RWPE2 (cell line): Measurements from ENCODE around the gene KIF15.

ENCODE experiments used
- ATAC-seq: fragments of 200-7000 bp; cut with Tn5 transposase; 3 replicates; pipeline ENCODE4 v1.9.1; 2021; ENCODE audit warnings: low read depth
- DNase-seq: peaks from one replicate; pipeline ENCODE4 v3.0.0-alpha.2; 2020; ENCODE audit warnings: low spot score
- H3K27ac ChIP-seq: fragments of 450-650 bp; 2 replicates; pipeline ENCODE4 v1.5.1; 2017; ENCODE audit warnings: mild to moderate bottlenecking; ENCODE audit not compliant: poor library complexity, severe bottlenecking
- H3K27me3 ChIP-seq: fragments of 250-450 bp; sonication (Bioruptor Pico); 2 replicates; pipeline ENCODE4 v1.5.1; 2021; ENCODE audit warnings: mild to moderate bottlenecking, moderate library complexity; ENCODE audit not compliant: insufficient read depth, poor library complexity, severe bottlenecking
- H3K36me3 ChIP-seq: fragments of 250-450 bp; sonication (Bioruptor Pico); 2 replicates; pipeline ENCODE4 v1.5.1; 2020; ENCODE audit warnings: low read depth, mild to moderate bottlenecking, moderate library complexity
- H3K4me1 ChIP-seq: fragments of 250-450 bp; sonication (Bioruptor Pico); 2 replicates; pipeline ENCODE4 v1.5.1; 2021; ENCODE audit warnings: mild to moderate bottlenecking, moderate library complexity; ENCODE audit not compliant: insufficient read depth, poor library complexity, severe bottlenecking
- H3K4me3 ChIP-seq: fragments of 250-450 bp; sonication (Bioruptor Pico); 2 replicates; pipeline ENCODE4 v1.5.1; 2021; ENCODE audit warnings: mild to moderate bottlenecking, moderate library complexity; ENCODE audit not compliant: severe bottlenecking
- H3K9me3 ChIP-seq: fragments of 250-450 bp; sonication (Bioruptor Pico); 2 replicates; pipeline ENCODE4 v1.5.1; 2021; ENCODE audit warnings: mild to moderate bottlenecking, moderate library complexity; ENCODE audit not compliant: severe bottlenecking
- TF ChIP-seq, protein P1 (sequence below): fragments of 450-650 bp; IDR thresholded peaks from one replicate; pipeline ENCODE4 v1.5.1; 2017; ENCODE audit warnings: mild to moderate bottlenecking, moderate library complexity; ENCODE audit not compliant: poor library complexity, severe bottlenecking

Gene KIF15

DNA sequence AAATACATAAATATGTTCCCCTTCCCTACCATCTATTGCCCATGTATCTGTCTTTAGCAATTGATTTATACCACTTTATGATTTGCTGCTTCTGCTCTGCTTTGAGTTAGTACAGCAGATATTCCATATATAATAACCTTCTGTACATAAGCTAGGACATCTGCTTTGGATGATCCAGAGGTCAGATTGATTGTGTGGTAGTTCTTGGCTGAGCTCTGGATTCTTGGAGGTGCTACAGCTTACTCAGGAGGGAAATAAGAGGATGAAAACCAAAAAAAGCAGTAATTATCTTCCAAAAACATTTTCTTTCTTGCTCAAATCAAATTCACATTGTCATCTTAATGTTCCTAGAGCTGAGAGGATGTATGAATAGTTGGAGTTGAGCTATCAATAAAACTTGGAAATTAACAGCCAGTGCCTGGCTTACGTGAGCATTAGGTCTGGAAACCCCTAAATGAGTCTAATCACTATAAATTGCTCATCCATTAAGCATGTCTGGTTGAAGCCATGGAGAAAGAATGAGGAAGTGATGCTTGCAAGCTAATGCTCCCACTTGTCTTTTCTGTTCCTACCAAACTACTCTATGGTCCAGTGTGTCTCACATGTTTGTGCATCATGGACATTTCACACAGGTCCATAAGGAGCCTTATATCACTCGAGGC is 63.8 kb downstream of the KIF15 start:
- ATAC-seq: 0 out of 3 replicates have a peak, but pooled peaks have one; percentile 38

GRCh38 chr3:44827196-44827595 is 65.6 kb downstream of the KIF15 start:
- H3K9me3 ChIP-seq: no peaks in the 10 kb centered on the region
- H3K4me3 ChIP-seq: no peak overlapping the region
- H3K36me3 ChIP-seq: peaks cover 72% of the 10 kb centered on the region
- DNase-seq (no peak), ATAC-seq (no peak)
- H3K4me1 ChIP-seq: no peaks in the 10 kb centered on the region
- H3K27me3 ChIP-seq: no peaks in the 10 kb centered on the region
- TF ChIP-seq, protein P1, sequence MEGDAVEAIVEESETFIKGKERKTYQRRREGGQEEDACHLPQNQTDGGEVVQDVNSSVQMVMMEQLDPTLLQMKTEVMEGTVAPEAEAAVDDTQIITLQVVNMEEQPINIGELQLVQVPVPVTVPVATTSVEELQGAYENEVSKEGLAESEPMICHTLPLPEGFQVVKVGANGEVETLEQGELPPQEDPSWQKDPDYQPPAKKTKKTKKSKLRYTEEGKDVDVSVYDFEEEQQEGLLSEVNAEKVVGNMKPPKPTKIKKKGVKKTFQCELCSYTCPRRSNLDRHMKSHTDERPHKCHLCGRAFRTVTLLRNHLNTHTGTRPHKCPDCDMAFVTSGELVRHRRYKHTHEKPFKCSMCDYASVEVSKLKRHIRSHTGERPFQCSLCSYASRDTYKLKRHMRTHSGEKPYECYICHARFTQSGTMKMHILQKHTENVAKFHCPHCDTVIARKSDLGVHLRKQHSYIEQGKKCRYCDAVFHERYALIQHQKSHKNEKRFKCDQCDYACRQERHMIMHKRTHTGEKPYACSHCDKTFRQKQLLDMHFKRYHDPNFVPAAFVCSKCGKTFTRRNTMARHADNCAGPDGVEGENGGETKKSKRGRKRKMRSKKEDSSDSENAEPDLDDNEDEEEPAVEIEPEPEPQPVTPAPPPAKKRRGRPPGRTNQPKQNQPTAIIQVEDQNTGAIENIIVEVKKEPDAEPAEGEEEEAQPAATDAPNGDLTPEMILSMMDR: no peak
- H3K27ac ChIP-seq: no peak overlapping the region

More for the DNA sequence above, 63.8 kb downstream of the KIF15 start:
- no peak for DNase-seq
- Histone ChIP-seq H3K36me3 (peaks cover 55% of the 10 kb centered on the region), H3K4me1 (no peaks in the 10 kb centered on the region), H3K27me3 (no peaks in the 10 kb centered on the region), H3K4me3 (no peak overlapping the region), H3K9me3 (no peaks in the 10 kb centered on the region), H3K27ac (no peak overlapping the region)
- TF ChIP-seq, protein P1: no peak

DNA sequence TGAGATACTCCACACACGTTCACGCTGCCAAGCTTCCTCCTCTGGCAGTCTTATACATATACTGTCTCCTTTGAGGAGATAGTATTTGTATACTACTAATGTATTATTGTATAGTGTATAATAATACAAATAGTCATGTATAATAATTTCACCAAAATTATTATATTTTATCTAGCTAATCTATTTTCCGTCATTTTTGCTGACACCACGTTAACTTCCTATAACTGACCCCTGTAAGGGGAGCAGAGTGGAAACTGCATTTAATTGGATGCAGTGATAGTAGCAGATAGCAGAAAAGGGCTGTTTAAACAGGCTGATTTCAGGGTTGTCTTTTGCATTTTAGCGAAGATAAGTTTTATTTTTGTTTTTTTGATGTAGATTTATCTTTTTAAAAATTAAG is 69.6 kb downstream of the KIF15 start:
- peaks cover 77% of the 10 kb centered on the region for H3K36me3 ChIP-seq
- no peak for ATAC-seq

GRCh38 chr3:44832032-44832431 is 70.4 kb downstream of the KIF15 start:
- Histone ChIP-seq H3K36me3 (peaks cover 77% of the 10 kb centered on the region), H3K9me3 (peaks cover 3% of the 10 kb centered on the region), H3K4me1 (no peaks in the 10 kb centered on the region), H3K27ac (no peak overlapping the region), H3K27me3 (no peaks in the 10 kb centered on the region), H3K4me3 (no peak overlapping the region)
- TF ChIP-seq, protein P1: no peak
- ATAC-seq (no peak), DNase-seq (no peak)

More for the DNA sequence above, 69.6 kb downstream of the KIF15 start:
- Histone ChIP-seq H3K4me1 (no peaks in the 10 kb centered on the region), H3K27me3 (no peaks in the 10 kb centered on the region), H3K9me3 (peaks cover 3% of the 10 kb centered on the region), H3K27ac (no peak overlapping the region), H3K4me3 (no peak overlapping the region)
- DNase-seq: no peak
- TF ChIP-seq, protein P1: no peak

DNA sequence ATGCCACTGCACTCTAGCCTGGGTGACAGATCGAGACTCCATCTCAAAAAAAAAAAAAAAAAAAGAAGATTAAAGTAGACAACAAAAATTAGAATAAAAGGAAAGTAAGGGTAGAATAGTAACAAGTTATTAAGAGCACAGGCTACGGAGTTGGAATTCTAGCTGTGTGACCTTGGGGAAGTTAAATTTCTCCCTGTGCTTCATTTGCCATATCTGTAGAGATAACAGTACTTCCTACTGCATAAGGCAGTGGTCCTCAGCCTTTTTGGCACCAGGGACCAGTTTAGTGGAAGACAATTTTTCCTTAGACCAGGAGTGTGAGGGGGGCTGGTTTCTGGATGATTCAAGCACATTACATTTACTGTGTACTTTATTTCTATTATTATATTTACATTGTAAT is 71.4 kb downstream of the KIF15 start:
- no peak for DNase-seq
- no peaks in the 10 kb centered on the region for H3K4me1 ChIP-seq
- TF ChIP-seq, protein P1: no peak
- no peak for ATAC-seq
- H3K27me3 ChIP-seq: no peaks in the 10 kb centered on the region
- H3K27ac ChIP-seq: no peak overlapping the region
- no peak overlapping the region for H3K4me3 ChIP-seq
- peaks cover 3% of the 10 kb centered on the region for H3K9me3 ChIP-seq
- peaks cover 78% of the 10 kb centered on the region for H3K36me3 ChIP-seq
